Upper lobe of left lung (tissue), 4 donors: Measurements from ENCODE around the gene DMRTC2.

Experiments
- CTCF ChIP-seq, 6 experiments: fragments of 450-650 bp in 4 of 6; fragments of 200-600 bp in 2 of 6; sonication (generic) in 2 of 6; IDR thresholded peaks; one replicate each; pipeline ENCODE4 v1.5.1; 2016 to 2019; ENCODE audit warnings: antibody characterized with exemption in 6 of 6
- POLR2A ChIP-seq, 4 donors: fragments of 450-650 bp; IDR thresholded peaks; one replicate each; pipeline ENCODE4 v1.5.1; 2016 to 2017; ENCODE audit warnings: antibody characterized with exemption in 4 of 4, mild to moderate bottlenecking in 2 of 4
- POLR2AphosphoS5 ChIP-seq, 2 donors: sonication (generic); formaldehyde crosslinking; IDR thresholded peaks; one replicate each; pipeline ENCODE4 v1.5.1; 2017; ENCODE audit warnings: antibody characterized with exemption in 2 of 2

- TF ChIP-seq CTCF (IDR thresholded peaks at IDR 0.05) (peak in 3 of 6 experiments; percentile 19 to 43 (median 24)), POLR2A (IDR thresholded peaks at IDR 0.05) (peak in 1 of 4 donors; percentile 34), POLR2AphosphoS5 (IDR thresholded peaks at IDR 0.05) (peak in 1 of 2 donors; percentile 49)
These were observed 43.0 kb downstream of the DMRTC2 start for GRCh38 chr19:41887711-41888382.
